Suprapubic skin (tissue), 4 donors: Measurements from ENCODE around the gene GABRB1. TPM values are rescaled to one million over a fixed set of nuclear protein-coding genes. Genes with fewer than 3 reads are reported as not detected.

Source experiments
- DNase-seq, 2 donors: peaks; one replicate each; pipeline ENCODE4 v3.0.0-alpha.2; 2019; ENCODE audit warnings: low spot score in 2 of 2
- H3K27ac ChIP-seq: fragments of 200-600 bp; sonication (generic); one replicate; pipeline ENCODE4 v1.5.1; 2019
- H3K27me3 ChIP-seq: fragments of 200-600 bp; sonication (generic); one replicate; pipeline ENCODE4 v1.5.1; 2019
- H3K36me3 ChIP-seq: fragments of 200-600 bp; sonication (generic); one replicate; pipeline ENCODE4 v1.5.1; 2019
- H3K4me1 ChIP-seq: fragments of 200-600 bp; sonication (generic); one replicate; pipeline ENCODE4 v1.5.1; 2019
- H3K4me3 ChIP-seq: fragments of 200-600 bp; sonication (generic); one replicate; pipeline ENCODE4 v1.5.1; 2019; ENCODE audit warnings: mild to moderate bottlenecking
- H3K9me3 ChIP-seq: fragments of 200-600 bp; sonication (generic); one replicate; pipeline ENCODE4 v1.5.1; 2019
- CTCF ChIP-seq, 2 donors: fragments of 200-600 bp in 1 of 2; fragments of 450-650 bp in 1 of 2; sonication (generic) in 1 of 2; IDR thresholded peaks; one replicate each; pipeline ENCODE4 v1.5.1; 2016 to 2019; ENCODE audit warnings: antibody characterized with exemption in 2 of 2, mild to moderate bottlenecking in 1 of 2, moderate library complexity in 1 of 2
- EP300 ChIP-seq: sonication (generic); formaldehyde crosslinking; IDR thresholded peaks from one replicate; pipeline ENCODE4 v1.6.1; 2017; ENCODE audit warnings: antibody characterized with exemption
- POLR2A ChIP-seq, 2 donors: fragments of 450-650 bp; IDR thresholded peaks; one replicate each; pipeline ENCODE4 v1.6.1; 2017; ENCODE audit warnings: antibody characterized with exemption in 2 of 2, mild to moderate bottlenecking in 2 of 2, moderate library complexity in 2 of 2
- POLR2AphosphoS5 ChIP-seq, 3 donors: sonication (generic); formaldehyde crosslinking; IDR thresholded peaks; one replicate each; pipeline ENCODE4 v1.6.1; 2017; ENCODE audit warnings: antibody characterized with exemption in 3 of 3
- WGBS: methylation state at CpG from one replicate; pipeline ENCODE4 v1.1.5; 2018; 5-methylcytosine and 5-hydroxymethylcytosine counted together
- total RNA-seq, 4 donors: library from RNA; depleted of rRNA; stranded (reverse); fragments of >200 nt; gene quantifications; one replicate each; pipeline ENCODE4 v1.1.0, GENCODE V29; 2016

GABRB1 gene
- total RNA-seq, 4 donors from 2014 or later, result not detected

- Histone ChIP-seq H3K9me3 (no peaks in the 10 kb centered on the region), H3K4me1 (no peaks in the 10 kb centered on the region), H3K27ac (no peak overlapping the region), H3K4me3 (no peak overlapping the region), H3K36me3 (no peaks in the 10 kb centered on the region), H3K27me3 (peaks cover 3% of the 10 kb centered on the region)
- no peak for TF ChIP-seq POLR2A (IDR thresholded peaks at IDR 0.05)
- no peak for TF ChIP-seq CTCF (IDR thresholded peaks at IDR 0.05)
- no peak for TF ChIP-seq EP300
- no peak for TF ChIP-seq POLR2AphosphoS5 (IDR thresholded peaks at IDR 0.05)
- WGBS, result 61% methylated on average over 3 of the region's 3 CpGs
- no peak for DNase-seq
These were observed 12.5 kb downstream of the GABRB1 start for GRCh38 chr4:47043821-47044220.

- TF ChIP-seq EP300, result no peak
- TF ChIP-seq CTCF (IDR thresholded peaks at IDR 0.05), result no peak
- no peak for TF ChIP-seq POLR2A (IDR thresholded peaks at IDR 0.05)
- no peak for TF ChIP-seq POLR2AphosphoS5 (IDR thresholded peaks at IDR 0.05)
- peaks cover 3% of the 10 kb centered on the region for H3K27me3 ChIP-seq
- no peak overlapping the region for H3K4me3 ChIP-seq
- no peak for DNase-seq
- H3K4me1 ChIP-seq, result no peaks in the 10 kb centered on the region
- H3K36me3 ChIP-seq, result no peaks in the 10 kb centered on the region
- WGBS, result 91% methylated on average over 1 of the region's 1 CpG
- no peaks in the 10 kb centered on the region for H3K9me3 ChIP-seq
- H3K27ac ChIP-seq, result no peak overlapping the region
These were observed 13.9 kb downstream of the GABRB1 start for GRCh38 chr4:47045261-47045660.

GRCh38 chr4:47049347-47049746, 18.0 kb downstream of the GABRB1 start:
- no peaks in the 10 kb centered on the region for H3K9me3 ChIP-seq
- no peaks in the 10 kb centered on the region for H3K36me3 ChIP-seq
- no peak for TF ChIP-seq EP300
- no peak for TF ChIP-seq POLR2AphosphoS5 (IDR thresholded peaks at IDR 0.05)
- TF ChIP-seq CTCF (IDR thresholded peaks at IDR 0.05), result no peak
- TF ChIP-seq POLR2A (IDR thresholded peaks at IDR 0.05), result no peak
- no peak for DNase-seq
- H3K27ac ChIP-seq, result no peak overlapping the region
- H3K4me1 ChIP-seq, result no peaks in the 10 kb centered on the region
- H3K4me3 ChIP-seq, result no peak overlapping the region
- WGBS, result 56% methylated on average over 3 of the region's 3 CpGs
- no peaks in the 10 kb centered on the region for H3K27me3 ChIP-seq

- Histone ChIP-seq H3K27me3 (no peaks in the 10 kb centered on the region), H3K9me3 (no peaks in the 10 kb centered on the region), H3K4me3 (no peak overlapping the region), H3K27ac (no peak overlapping the region), H3K36me3 (no peaks in the 10 kb centered on the region), H3K4me1 (no peaks in the 10 kb centered on the region)
- 9% methylated on average over 3 of the region's 3 CpGs for WGBS
- DNase-seq, result no peak
- TF ChIP-seq CTCF (IDR thresholded peaks at IDR 0.05) (no peak), POLR2AphosphoS5 (IDR thresholded peaks at IDR 0.05) (no peak)
These were observed 19.7 kb downstream of the GABRB1 start for GRCh38 chr4:47050761-47051725.

GRCh38 chr4:47053485-47053884, 22.1 kb downstream of the GABRB1 start:
- Histone ChIP-seq H3K4me1 (no peaks in the 10 kb centered on the region), H3K27me3 (no peaks in the 10 kb centered on the region)
- 100% methylated on average over 2 of the region's 2 CpGs for WGBS

More at GRCh38 chr4:47053485-47053884, 22.1 kb downstream of the GABRB1 start:
- H3K27ac ChIP-seq, result no peak overlapping the region
- no peak for DNase-seq
- no peak overlapping the region for H3K4me3 ChIP-seq
- no peaks in the 10 kb centered on the region for H3K36me3 ChIP-seq
- TF ChIP-seq CTCF (IDR thresholded peaks at IDR 0.05) (no peak), POLR2A (IDR thresholded peaks at IDR 0.05) (no peak), EP300 (no peak), POLR2AphosphoS5 (IDR thresholded peaks at IDR 0.05) (no peak)
- H3K9me3 ChIP-seq, result no peaks in the 10 kb centered on the region
